ENCODE data around the gene COL5A1.

Gene COL5A1

GRCh38 chr9:134705786-134706185 lies 64.2 kb downstream of the COL5A1 start:
- Histone ChIP-seq H3K27ac (ENCODE audit: poor library complexity, severe bottlenecking) (no peak overlapping the region), H3K9me3 (ENCODE audit: severe bottlenecking) (no peaks in the 10 kb centered on the region), H3K27me3 (ENCODE audit: insufficient read depth, poor library complexity, severe bottlenecking) (no peaks in the 10 kb centered on the region), H3K4me3 (ENCODE audit: severe bottlenecking) (no peak overlapping the region), H3K4me1 (ENCODE audit: insufficient read depth, poor library complexity, severe bottlenecking) (peaks cover 19% of the 10 kb centered on the region), H3K36me3 (ENCODE audit: low read depth) (peaks cover 37% of the 10 kb centered on the region)
- no peak for TF ChIP-seq CTCF (IDR thresholded peaks at IDR 0.05; ENCODE audit: poor library complexity, severe bottlenecking)
- DNase-seq (ENCODE audit: low spot score) (no peak), ATAC-seq (ENCODE audit: low read depth) (no peak)

GRCh38 chr9:134706522-134706921 lies 64.9 kb downstream of the COL5A1 start:
- peaks cover 15% of the 10 kb centered on the region for H3K4me1 ChIP-seq (ENCODE audit: insufficient read depth, poor library complexity, severe bottlenecking)
- peaks cover 34% of the 10 kb centered on the region for H3K36me3 ChIP-seq (ENCODE audit: low read depth)
- H3K27me3 ChIP-seq (ENCODE audit: insufficient read depth, poor library complexity, severe bottlenecking) = no peaks in the 10 kb centered on the region
- no peaks in the 10 kb centered on the region for H3K9me3 ChIP-seq (ENCODE audit: severe bottlenecking)
- H3K4me3 ChIP-seq (ENCODE audit: severe bottlenecking) = no peak overlapping the region
- DNase-seq (ENCODE audit: low spot score) (no peak), ATAC-seq (ENCODE audit: low read depth) (no peak)
- H3K27ac ChIP-seq (ENCODE audit: poor library complexity, severe bottlenecking) = no peak overlapping the region
- no peak for TF ChIP-seq CTCF (IDR thresholded peaks at IDR 0.05; ENCODE audit: poor library complexity, severe bottlenecking)

- Histone ChIP-seq H3K9me3 (ENCODE audit: severe bottlenecking) (no peaks in the 10 kb centered on the region), H3K4me1 (ENCODE audit: insufficient read depth, poor library complexity, severe bottlenecking) (peaks cover 14% of the 10 kb centered on the region), H3K27me3 (ENCODE audit: insufficient read depth, poor library complexity, severe bottlenecking) (no peaks in the 10 kb centered on the region), H3K27ac (ENCODE audit: poor library complexity, severe bottlenecking) (no peak overlapping the region), H3K4me3 (ENCODE audit: severe bottlenecking) (no peak overlapping the region), H3K36me3 (ENCODE audit: low read depth) (peaks cover 31% of the 10 kb centered on the region)
- no peak for DNase-seq (ENCODE audit: low spot score)
- TF ChIP-seq CTCF (IDR thresholded peaks at IDR 0.05; ENCODE audit: poor library complexity, severe bottlenecking) = no peak
- ATAC-seq (ENCODE audit: low read depth) = peak; percentile 37; the same call in 2 of the 3 replicates
Measured at GRCh38 chr9:134707031-134707680, 65.6 kb downstream of the COL5A1 start.

GRCh38 chr9:134707731-134708671 lies 66.4 kb downstream of the COL5A1 start:
- Histone ChIP-seq H3K36me3 (ENCODE audit: low read depth) (peaks cover 27% of the 10 kb centered on the region), H3K4me3 (ENCODE audit: severe bottlenecking) (no peak overlapping the region), H3K4me1 (ENCODE audit: insufficient read depth, poor library complexity, severe bottlenecking) (peaks cover 6% of the 10 kb centered on the region), H3K27me3 (ENCODE audit: insufficient read depth, poor library complexity, severe bottlenecking) (no peaks in the 10 kb centered on the region), H3K27ac (ENCODE audit: poor library complexity, severe bottlenecking) (no peak overlapping the region), H3K9me3 (ENCODE audit: severe bottlenecking) (no peaks in the 10 kb centered on the region)
- no peak for DNase-seq (ENCODE audit: low spot score)
- no peak for TF ChIP-seq CTCF (IDR thresholded peaks at IDR 0.05; ENCODE audit: poor library complexity, severe bottlenecking)
- no peak for ATAC-seq (ENCODE audit: low read depth)

Measured in RWPE2 (cell line).